Activated T-helper 1 cell treated with anti-CD3 and anti-CD28 coated beads, Interleukin-12 subunit alpha, Interleukin-12 subunit beta, Interleukin-2, Interleukin-4 antibody, amounts not matched to agents 30 ng/mL and 10 ng/mL and 1 ng/mL, durations not matched to agents 14 hours and 24 hours and 36 hours (primary cell): ENCODE measurements around the gene GRAMD2B. TPM values are rescaled to one million over a fixed set of nuclear protein-coding genes. Genes with fewer than 3 reads are reported as not detected.
A peak's percentile ranks its signal among the peaks of the same experiment; 100 is the strongest.

Experiments used
- DNase-seq: peaks from one replicate; pipeline ENCODE4 v3.0.0; 2021; ENCODE audit warnings: low spot score
- H3K27ac Mint-ChIP-seq: one replicate; pipeline ENCODE4 v1.8.0; 2021; ENCODE audit warnings: mild to moderate bottlenecking, mixed read lengths
- H3K27me3 Mint-ChIP-seq: one replicate; pipeline ENCODE4 v1.8.0; 2022; ENCODE audit warnings: mild to moderate bottlenecking, moderate library complexity, mixed read lengths; ENCODE audit not compliant: insufficient read depth
- H3K36me3 Mint-ChIP-seq: one replicate; pipeline ENCODE4 v1.8.0; 2021; ENCODE audit warnings: low read depth, mixed read lengths
- H3K4me1 Mint-ChIP-seq: one replicate; pipeline ENCODE4 v1.8.0; 2021; ENCODE audit warnings: low read depth, mixed read lengths
- H3K4me3 Mint-ChIP-seq: one replicate; pipeline ENCODE4 v1.8.0; 2021; ENCODE audit warnings: mild to moderate bottlenecking, moderate library complexity, mixed read lengths
- H3K9me3 Mint-ChIP-seq: one replicate; pipeline ENCODE4 v1.8.0; 2021; ENCODE audit warnings: mixed read lengths
- intact Hi-C: fragments of 100-400 bp; cut with micrococcal nuclease; formaldehyde crosslinking; loops from one replicate; pipeline ENCODE4 v1.15.1; 2024
- total RNA-seq: library from RNA; stranded (reverse); gene quantifications from 2 replicates; pipeline ENCODE4 v1.2.3, GENCODE V29; 2022

Gene GRAMD2B
- total RNA-seq, 1 donor from 2014 or later = 8.3 TPM

DNA sequence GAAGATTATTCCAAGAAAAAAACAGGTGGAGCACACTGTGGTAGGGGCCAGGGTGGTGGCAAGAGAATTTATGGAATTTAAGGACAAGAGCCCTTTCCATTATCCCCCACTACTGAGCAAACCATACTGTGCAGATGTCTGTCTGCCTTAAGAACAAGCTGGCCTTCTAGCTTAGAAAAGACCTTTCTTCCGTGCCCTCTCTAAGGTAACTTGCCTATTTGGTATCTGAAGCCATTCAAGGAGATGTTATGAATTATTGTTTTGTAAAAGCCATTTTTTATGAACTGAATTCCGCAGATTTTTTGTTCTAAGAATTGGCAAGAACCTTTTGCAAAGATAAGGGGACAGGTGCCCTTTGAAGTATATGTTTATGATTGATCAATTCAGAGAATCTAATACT, 20.9 kb downstream of the GRAMD2B start:
- no peak for DNase-seq
- intact Hi-C loops = loop anchor here (10.0 kb wide), 1 partner anchor 1641 kb away; the partner anchor contains the start of gene SLC12A2
- Mint-ChIP-seq H3K4me1 (peaks cover 55% of the 10 kb centered on the region), H3K27me3 (no peaks in the 10 kb centered on the region), H3K9me3 (no peaks in the 10 kb centered on the region), H3K36me3 (peaks cover 7% of the 10 kb centered on the region), H3K27ac (no peak overlapping the region), H3K4me3 (no peak overlapping the region)

DNA sequence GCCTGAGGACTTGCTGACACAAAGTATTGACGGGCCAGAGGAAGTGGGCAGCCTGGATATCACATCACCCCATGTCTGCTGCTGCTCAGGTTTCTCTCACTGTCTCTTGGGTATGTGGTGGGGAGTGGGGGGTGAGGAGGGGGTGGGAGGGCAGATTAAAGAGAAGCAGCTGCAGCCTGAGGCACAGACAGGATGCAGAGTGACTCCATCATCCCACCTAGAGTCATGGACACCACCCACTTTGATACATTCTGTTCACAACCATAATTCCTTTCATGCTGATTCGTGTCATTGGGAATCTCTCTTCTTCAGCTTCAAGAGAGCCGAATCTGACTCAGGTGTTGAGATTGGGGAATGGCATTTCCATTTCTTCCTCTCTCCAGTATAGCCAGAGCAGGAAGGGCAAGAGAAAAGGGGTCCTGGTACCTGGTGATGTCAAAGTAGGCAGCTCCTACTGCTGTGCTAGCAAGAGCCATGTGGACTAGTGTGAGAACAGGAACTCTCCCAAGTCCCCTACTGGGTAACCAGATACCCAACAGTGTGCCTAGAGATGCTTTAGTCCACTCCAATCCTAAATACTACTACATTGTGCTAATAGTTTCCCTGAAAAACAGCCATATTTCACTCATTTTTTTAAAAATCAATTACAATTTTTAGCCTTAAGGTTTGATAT, 22.4 kb downstream of the GRAMD2B start:
- H3K4me1 Mint-ChIP-seq = peaks cover 68% of the 10 kb centered on the region
- H3K27me3 Mint-ChIP-seq = no peaks in the 10 kb centered on the region
- DNase-seq = no peak
- no peaks in the 10 kb centered on the region for H3K9me3 Mint-ChIP-seq
- intact Hi-C loops = loop anchor here (1.0 to 10.0 kb wide), 8 partner anchors 7 to 1639 kb away; partner anchors contain the start of genes GRAMD2B, PHAX and SLC12A2
- peaks cover 6% of the 10 kb centered on the region for H3K36me3 Mint-ChIP-seq
- no peak overlapping the region for H3K4me3 Mint-ChIP-seq
- peak overlapping the region; percentile 4 for H3K27ac Mint-ChIP-seq

DNA sequence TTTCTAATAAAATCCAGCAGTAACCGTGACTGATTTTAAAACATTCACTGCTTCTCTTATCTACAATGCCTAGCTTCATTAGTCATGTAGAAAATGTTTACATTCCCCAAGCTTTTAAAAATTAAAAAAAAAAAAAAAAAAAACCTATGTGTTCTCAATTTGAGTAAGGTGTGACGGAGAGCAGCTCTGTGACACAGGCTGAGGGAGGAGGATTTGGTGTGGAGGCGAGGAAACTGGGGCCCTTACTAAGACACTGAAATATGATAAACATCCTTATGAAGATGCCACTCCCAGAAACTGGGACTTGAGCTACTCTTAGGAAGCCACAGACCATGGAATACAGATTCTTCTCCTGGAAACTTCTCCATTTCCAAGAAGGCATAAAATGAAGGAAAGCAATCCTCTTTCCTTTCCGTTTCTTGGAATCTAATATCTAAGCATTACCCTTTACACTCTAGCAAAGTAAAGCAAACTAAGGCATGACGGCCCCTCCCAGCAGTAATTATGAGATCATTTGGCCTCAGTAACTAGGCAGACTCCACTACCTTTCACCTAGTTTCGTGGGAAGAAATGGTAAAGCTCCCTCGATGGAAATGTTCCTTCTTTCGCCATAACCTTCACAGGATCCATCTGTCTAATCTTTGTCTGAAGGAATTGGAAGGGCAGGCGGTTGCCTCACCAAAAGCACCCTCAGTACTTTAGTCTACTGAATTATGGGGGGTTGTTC, 23.5 kb downstream of the GRAMD2B start:
- peaks cover 6% of the 10 kb centered on the region for H3K36me3 Mint-ChIP-seq
- peaks cover 77% of the 10 kb centered on the region for H3K4me1 Mint-ChIP-seq
- DNase-seq = peak; percentile 27
- peak overlapping the region; percentile 83 for H3K27ac Mint-ChIP-seq
- peak overlapping the region; percentile 48 for H3K4me3 Mint-ChIP-seq
- intact Hi-C loops = loop anchor here (1.0 to 10.0 kb wide), 8 partner anchors 8 to 1638 kb away; partner anchors contain the start of genes GRAMD2B, PHAX and SLC12A2
- no peaks in the 10 kb centered on the region for H3K9me3 Mint-ChIP-seq
- H3K27me3 Mint-ChIP-seq = no peaks in the 10 kb centered on the region

DNA sequence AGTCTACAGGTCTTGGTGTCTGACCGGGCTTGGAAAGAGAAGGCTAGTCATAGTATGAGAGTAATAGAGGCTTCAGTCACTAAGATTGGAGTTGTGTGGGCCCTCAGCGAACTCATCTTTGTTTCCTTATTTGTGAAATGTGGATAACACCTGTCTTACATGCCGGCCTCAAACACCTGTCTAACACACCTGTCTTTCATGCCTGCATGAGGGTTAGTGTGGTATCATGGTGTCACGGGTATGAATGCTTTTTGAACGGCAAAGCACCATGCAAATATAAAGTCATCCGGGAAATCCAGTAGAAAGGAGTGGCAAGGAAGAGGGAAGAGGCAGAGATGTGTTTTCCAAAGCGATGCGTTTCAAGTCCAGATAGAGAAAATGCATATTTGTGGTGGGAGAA, 25.5 kb downstream of the GRAMD2B start:
- Mint-ChIP-seq H3K36me3 (peaks cover 10% of the 10 kb centered on the region), H3K4me3 (no peak overlapping the region)

GRCh38 chr5:126449751-126450271, 26.6 kb downstream of the GRAMD2B start:
- DNase-seq = peak; percentile 60
- Mint-ChIP-seq H3K27ac (peak overlapping the region; percentile 100), H3K27me3 (no peaks in the 10 kb centered on the region), H3K4me3 (peak overlapping the region; percentile 85), H3K9me3 (no peaks in the 10 kb centered on the region), H3K36me3 (peaks cover 9% of the 10 kb centered on the region), H3K4me1 (peaks cover 67% of the 10 kb centered on the region)
- intact Hi-C loops = loop anchor here (2.0 to 10.0 kb wide), 7 partner anchors 59 to 1635 kb away; partner anchors contain the start of genes PHAX and SLC12A2

More for the DNA sequence above, 25.5 kb downstream of the GRAMD2B start:
- Mint-ChIP-seq H3K4me1 (peaks cover 78% of the 10 kb centered on the region), H3K9me3 (no peaks in the 10 kb centered on the region), H3K27me3 (no peaks in the 10 kb centered on the region), H3K27ac (peak overlapping the region; percentile 1)
- DNase-seq = no peak
- intact Hi-C loops = loop anchor here (2.0 to 10.0 kb wide), 7 partner anchors 60 to 1636 kb away; partner anchors contain the start of genes PHAX and SLC12A2

- peak; percentile 10 for DNase-seq
- intact Hi-C loops = no loop called here
- H3K4me1 Mint-ChIP-seq = peaks cover 62% of the 10 kb centered on the region
- H3K27ac Mint-ChIP-seq = peak overlapping the region; percentile 100
- no peaks in the 10 kb centered on the region for H3K9me3 Mint-ChIP-seq
- H3K4me3 Mint-ChIP-seq = peak overlapping the region; percentile 85
- H3K27me3 Mint-ChIP-seq = no peaks in the 10 kb centered on the region
- H3K36me3 Mint-ChIP-seq = peaks cover 9% of the 10 kb centered on the region
Observed at GRCh38 chr5:126450346-126450745, 27.1 kb downstream of the GRAMD2B start.

DNA sequence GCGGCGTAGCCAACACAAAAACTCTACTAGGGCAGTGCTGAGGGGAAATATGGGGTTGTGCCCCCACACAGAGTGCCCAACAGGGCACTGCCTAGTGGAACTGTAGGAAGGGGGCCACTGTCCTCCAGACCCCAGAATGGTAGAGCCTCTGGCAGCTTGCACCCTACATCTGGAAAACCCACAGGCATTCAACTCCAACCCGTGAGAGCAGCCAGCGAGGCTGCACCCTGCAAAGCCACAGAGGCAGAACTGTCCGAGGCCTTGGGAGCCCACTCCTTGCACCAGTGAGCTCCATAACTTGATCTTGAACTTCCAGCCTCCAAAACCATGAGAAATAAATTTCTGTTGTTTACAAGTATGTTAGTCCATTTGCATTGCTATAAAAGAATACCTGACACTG, 27.7 kb downstream of the GRAMD2B start:
- H3K9me3 Mint-ChIP-seq = no peaks in the 10 kb centered on the region
- H3K4me1 Mint-ChIP-seq = peaks cover 56% of the 10 kb centered on the region
- peak overlapping the region; percentile 85 for H3K4me3 Mint-ChIP-seq

DNA sequence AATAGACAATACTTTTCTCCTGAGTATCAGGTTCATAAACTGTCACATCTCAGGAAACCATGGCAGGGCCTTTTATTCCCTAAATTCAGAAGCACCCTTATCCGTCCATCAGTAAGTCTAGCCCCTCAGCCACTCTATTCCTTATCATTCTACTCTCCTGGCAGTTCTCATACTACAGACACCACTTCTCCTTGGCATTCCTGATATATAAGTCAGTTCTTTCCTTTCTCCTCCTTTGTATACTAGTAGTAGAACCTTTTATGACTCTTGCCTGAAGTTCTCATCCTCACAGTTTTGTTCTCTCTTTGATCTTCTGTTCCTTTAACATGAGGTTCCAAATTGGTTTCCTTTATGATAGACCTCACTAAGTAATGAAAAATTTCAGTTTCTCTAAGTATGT, 29.3 kb downstream of the GRAMD2B start:
- Mint-ChIP-seq H3K4me3 (no peak overlapping the region), H3K4me1 (peaks cover 43% of the 10 kb centered on the region), H3K27ac (peak overlapping the region; percentile 18), H3K36me3 (peaks cover 10% of the 10 kb centered on the region), H3K27me3 (no peaks in the 10 kb centered on the region), H3K9me3 (no peaks in the 10 kb centered on the region)
- intact Hi-C loops = no loop called here
- no peak for DNase-seq

More for the DNA sequence above, 27.7 kb downstream of the GRAMD2B start:
- H3K27me3 Mint-ChIP-seq = no peaks in the 10 kb centered on the region
- peak overlapping the region; percentile 100 for H3K27ac Mint-ChIP-seq
- DNase-seq = no peak
- peaks cover 9% of the 10 kb centered on the region for H3K36me3 Mint-ChIP-seq
- intact Hi-C loops = no loop called here

DNA sequence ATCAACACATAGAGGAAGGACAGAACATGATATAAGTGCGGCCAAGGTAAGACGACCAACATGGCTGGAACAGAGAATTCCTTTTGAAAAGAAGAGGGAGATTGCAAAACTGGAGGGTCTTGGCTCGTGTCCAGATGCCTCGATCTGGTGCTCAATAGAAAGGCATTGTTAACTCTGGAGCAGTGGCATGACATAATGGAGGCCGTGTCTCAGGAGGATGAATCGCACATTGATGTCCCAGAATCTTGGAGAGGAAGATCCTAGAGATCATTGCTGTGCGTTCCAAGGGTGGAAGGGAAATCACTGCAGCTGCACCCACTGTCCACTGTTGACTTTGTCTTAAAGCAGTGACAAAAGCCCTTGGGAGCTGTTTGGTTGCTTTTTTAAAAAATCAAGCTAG, 30.9 kb downstream of the GRAMD2B start:
- Mint-ChIP-seq H3K27ac (no peak overlapping the region), H3K4me3 (no peak overlapping the region), H3K27me3 (no peaks in the 10 kb centered on the region), H3K4me1 (peaks cover 32% of the 10 kb centered on the region), H3K36me3 (peaks cover 13% of the 10 kb centered on the region), H3K9me3 (no peaks in the 10 kb centered on the region)
- DNase-seq = no peak
- intact Hi-C loops = no loop called here

GRCh38 chr5:126454535-126454934, 31.3 kb downstream of the GRAMD2B start:
- no peaks in the 10 kb centered on the region for H3K9me3 Mint-ChIP-seq
- H3K4me1 Mint-ChIP-seq = peaks cover 30% of the 10 kb centered on the region
- no peaks in the 10 kb centered on the region for H3K27me3 Mint-ChIP-seq
- intact Hi-C loops = no loop called here
- DNase-seq = no peak
- peaks cover 13% of the 10 kb centered on the region for H3K36me3 Mint-ChIP-seq
- H3K27ac Mint-ChIP-seq = no peak overlapping the region
- no peak overlapping the region for H3K4me3 Mint-ChIP-seq

DNA sequence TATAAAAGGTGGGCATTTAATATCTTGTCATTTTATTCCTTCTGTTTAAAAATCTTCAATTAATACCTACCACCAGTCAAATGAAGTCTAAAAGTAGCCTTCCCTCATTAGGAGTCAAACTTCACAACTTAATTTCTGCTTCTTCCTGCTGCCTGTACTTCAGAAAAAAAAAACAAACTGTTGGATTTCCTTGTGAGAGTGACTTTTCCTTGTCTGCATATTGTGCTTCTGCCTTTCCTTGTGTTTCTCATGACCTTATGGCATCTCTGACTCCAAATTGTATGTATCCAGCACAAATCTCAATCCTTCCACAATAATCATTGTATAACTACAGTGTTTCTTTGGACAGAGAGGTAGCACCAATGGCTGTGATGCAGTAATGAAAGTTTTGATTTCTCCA, 32.1 kb downstream of the GRAMD2B start:
- H3K27me3 Mint-ChIP-seq = no peaks in the 10 kb centered on the region
- peaks cover 13% of the 10 kb centered on the region for H3K36me3 Mint-ChIP-seq
- no peak overlapping the region for H3K4me3 Mint-ChIP-seq
- no peaks in the 10 kb centered on the region for H3K9me3 Mint-ChIP-seq
- no peak overlapping the region for H3K27ac Mint-ChIP-seq
- H3K4me1 Mint-ChIP-seq = peaks cover 22% of the 10 kb centered on the region
- intact Hi-C loops = no loop called here
- no peak for DNase-seq

GRCh38 chr5:126455728-126456127, 32.5 kb downstream of the GRAMD2B start:
- no peak for DNase-seq
- intact Hi-C loops = no loop called here
- Mint-ChIP-seq H3K4me3 (no peak overlapping the region), H3K27ac (no peak overlapping the region), H3K9me3 (no peaks in the 10 kb centered on the region), H3K36me3 (peaks cover 13% of the 10 kb centered on the region), H3K4me1 (peaks cover 18% of the 10 kb centered on the region), H3K27me3 (no peaks in the 10 kb centered on the region)
